H1 (cell line): ENCODE measurements around the gene ATP5ME. TPM values are rescaled to one million over a fixed set of nuclear protein-coding genes. Genes with fewer than 3 reads are reported as not detected.
A peak's percentile ranks its signal among the peaks of the same experiment; 100 is the strongest.

Experiments used
- CTCF ChIA-PET: fragments of 300-600 bp; sonication (Branson Sonifier 250); formaldehyde crosslinking; loops from one replicate; lab custom pipeline; 2021; ENCODE audit not compliant: partially characterized antibody; lab: Charles Lee
- POLR2A ChIA-PET: fragments of 300-600 bp; sonication (Branson Sonifier 250); formaldehyde crosslinking; loops from one replicate; lab custom pipeline; 2021; ENCODE audit warnings: inconsistent platforms; ENCODE audit not compliant: partially characterized antibody; lab: Charles Lee
- DNase-seq, 2 experiments: peaks; one replicate each; pipeline versions ENCODE4 v3.0.0 to v3.0.0-alpha.2; 2010 to 2022; ENCODE audit warnings: low spot score in 2 of 2, low read depth in 1 of 2, mixed read lengths in 1 of 2
- FAIRE-seq: peaks from 2 replicates; lab custom pipeline; 2011; peaks lifted over from hg19 to GRCh38; lab: Jason Lieb, UNC
- H2AFZ ChIP-seq: 2 replicates; pipeline ENCODE4 v1.8.1; 2012; ENCODE audit warnings: low read length, inconsistent platforms
- H2AK5ac ChIP-seq: 2 replicates; pipeline ENCODE4 v1.6.1; 2013; ENCODE audit warnings: low read depth, low read length
- H2BK120ac ChIP-seq: replicated peaks from 2 replicates; pipeline ENCODE3; 2013; ENCODE audit warnings: low read depth, low read length, inconsistent platforms
- H2BK12ac ChIP-seq: 2 replicates; pipeline ENCODE4 v1.6.1; 2013; ENCODE audit warnings: low read depth, low read length
- H2BK15ac ChIP-seq: 2 replicates; pipeline ENCODE4 v1.6.1; 2013; ENCODE audit warnings: low read length
- H2BK20ac ChIP-seq: 2 replicates; pipeline ENCODE4 v1.6.1; 2013; ENCODE audit warnings: low read length
- H2BK5ac ChIP-seq: 2 replicates; pipeline ENCODE4 v1.6.1; 2013; ENCODE audit warnings: low read depth, low read length
- H3K14ac ChIP-seq: 2 replicates; pipeline ENCODE4 v1.6.1; 2013; ENCODE audit warnings: inconsistent platforms; ENCODE audit not compliant: insufficient read length
- H3K18ac ChIP-seq: 2 replicates; pipeline ENCODE4 v1.6.1; 2013; ENCODE audit warnings: low read length; ENCODE audit errors: extremely low read depth
- H3K23ac ChIP-seq: 2 replicates; pipeline ENCODE4 v1.6.1; 2013; ENCODE audit warnings: inconsistent platforms; ENCODE audit not compliant: insufficient read length
- H3K23me2 ChIP-seq: 2 replicates; pipeline ENCODE4 v1.6.1; 2013; ENCODE audit warnings: low read depth, low read length
- H3K27ac ChIP-seq: 2 replicates; pipeline ENCODE4 v1.6.1; 2011; ENCODE audit warnings: low read depth, low read length, inconsistent platforms
- H3K27me3 ChIP-seq, 4 experiments: replicated peaks in 1 of 4; 1 replicate in 1 of 4; 2 replicates in 3 of 4; pipeline versions ENCODE4 v1.6.1 to v1.8.1; 2011 to 2013; ENCODE audit warnings: low read length in 3 of 4, mild to moderate bottlenecking in 3 of 4, inconsistent platforms in 2 of 4, mixed read lengths in 2 of 4, moderate library complexity in 1 of 4; ENCODE audit not compliant: control insufficient read depth in 3 of 4, insufficient read depth in 3 of 4; ENCODE audit errors: extremely low read depth in 1 of 4
- H3K36me3 ChIP-seq, 4 experiments: 2 replicates each; pipeline versions ENCODE4 v1.6.1 to v1.8.1; 2011 to 2013; ENCODE audit warnings: mild to moderate bottlenecking in 4 of 4, low read length in 3 of 4, moderate library complexity in 2 of 4, control low read depth in 1 of 4, inconsistent platforms in 1 of 4; ENCODE audit not compliant: insufficient read depth in 4 of 4, control insufficient read depth in 2 of 4
- H3K4ac ChIP-seq: replicated peaks from 2 replicates; pipeline ENCODE3; 2013; ENCODE audit warnings: low read length, low read depth, mixed read lengths, inconsistent platforms; ENCODE audit not compliant: insufficient read length
- H3K4me1 ChIP-seq, 4 experiments: replicated peaks in 1 of 4; 1 replicate in 1 of 4; 2 replicates in 3 of 4; pipeline versions ENCODE4 v1.6.1 to v1.8.1; 2011 to 2013; ENCODE audit warnings: low read length in 3 of 4, inconsistent platforms in 2 of 4, mixed read lengths in 1 of 4; ENCODE audit not compliant: insufficient read depth in 4 of 4, control insufficient read depth in 3 of 4
- H3K4me2 ChIP-seq, 2 experiments: 2 replicates each; pipeline versions ENCODE4 v1.6.1 to v1.8.1; 2011 to 2013; ENCODE audit warnings: low read depth in 2 of 2, low read length in 2 of 2, control low read depth in 1 of 2, inconsistent platforms in 1 of 2, mild to moderate bottlenecking in 1 of 2; ENCODE audit not compliant: insufficient read depth in 1 of 2
- H3K4me3 ChIP-seq, 4 experiments: fragments of 200-600, 300-600 bp in 1 of 4; sonication (generic), shearing (Covaris generic), sonication (Bioruptor Twin) in 1 of 4; 2 replicates each; pipeline versions ENCODE4 v1.5.1 to v1.8.1; 2011 to 2016; ENCODE audit warnings: low read length in 4 of 4, low read depth in 3 of 4, control low read depth in 2 of 4, inconsistent platforms in 2 of 4, mild to moderate bottlenecking in 2 of 4, mixed read lengths in 1 of 4, moderate library complexity in 1 of 4; ENCODE audit not compliant: insufficient read depth in 2 of 4; ENCODE audit errors: extremely low read depth in 1 of 4
- H3K56ac ChIP-seq: replicated peaks from 2 replicates; pipeline ENCODE3; 2013; ENCODE audit warnings: low read depth, mild to moderate bottlenecking, mixed read lengths, low read length, inconsistent platforms; ENCODE audit not compliant: insufficient read length
- H3K79me1 ChIP-seq: 2 replicates; pipeline ENCODE4 v1.6.1; 2013; ENCODE audit warnings: low read depth, low read length, control low read depth
- H3K79me2 ChIP-seq, 2 experiments: 2 replicates each; pipeline versions ENCODE4 v1.6.1 to v1.8.1; 2012 to 2013; ENCODE audit warnings: low read length in 2 of 2, mild to moderate bottlenecking in 2 of 2, inconsistent platforms in 1 of 2; ENCODE audit not compliant: insufficient read depth in 2 of 2, control insufficient read depth in 1 of 2
- H3K9ac ChIP-seq, 4 experiments: replicated peaks in 1 of 4; 1 replicate in 1 of 4; 2 replicates in 3 of 4; pipeline versions ENCODE4 v1.6.1 to v1.8.1; 2011 to 2013; ENCODE audit warnings: low read depth in 3 of 4, low read length in 3 of 4, control low read depth in 2 of 4, mild to moderate bottlenecking in 2 of 4, moderate library complexity in 2 of 4, inconsistent platforms in 1 of 4; ENCODE audit errors: extremely low read depth in 1 of 4
- H3K9me3 ChIP-seq, 2 experiments: 2 replicates each; pipeline versions ENCODE4 v1.6.1 to v1.8.1; 2012 to 2013; ENCODE audit warnings: mild to moderate bottlenecking in 2 of 2, moderate library complexity in 2 of 2, control low read depth in 1 of 2, inconsistent platforms in 1 of 2, low read depth in 1 of 2, low read length in 1 of 2, mixed read lengths in 1 of 2; ENCODE audit not compliant: insufficient read depth in 2 of 2
- H4K20me1 ChIP-seq, 2 experiments: replicated peaks in 1 of 2; 2 replicates each; pipeline versions ENCODE3 to v1.8.1; 2011 to 2013; ENCODE audit warnings: inconsistent platforms in 2 of 2, low read length in 2 of 2, mild to moderate bottlenecking in 1 of 2; ENCODE audit not compliant: insufficient read depth in 2 of 2, control insufficient read depth in 1 of 2
- H4K5ac ChIP-seq: 2 replicates; pipeline ENCODE4 v1.6.1; 2013; ENCODE audit warnings: low read length, low read depth, mixed read lengths, inconsistent platforms; ENCODE audit not compliant: insufficient read length
- H4K8ac ChIP-seq: 2 replicates; pipeline ENCODE4 v1.8.0; 2013; ENCODE audit warnings: mild to moderate bottlenecking, moderate library complexity, low read length, inconsistent platforms; ENCODE audit not compliant: insufficient read depth; ENCODE audit errors: extremely low read depth
- H4K91ac ChIP-seq: replicated peaks from 2 replicates; pipeline ENCODE3; 2013; ENCODE audit warnings: low read length, mixed read lengths, inconsistent platforms; ENCODE audit not compliant: insufficient read length
- CBX5 ChIP-seq: fragments of 300-800, 300-1000 bp; sonication (generic); IDR thresholded peaks from 2 replicates; pipeline ENCODE4 v1.7.1; 2016; ENCODE audit warnings: antibody characterized with exemption, low read length, low read depth
- CHD1 ChIP-seq: IDR thresholded peaks from 2 replicates; pipeline ENCODE4 v1.6.1; 2012; ENCODE audit warnings: low read depth, low read length, improper control_type of control experiment
- CREB1 ChIP-seq: IDR thresholded peaks from 2 replicates; pipeline ENCODE4 v1.6.1; 2012; ENCODE audit warnings: inconsistent platforms
- FOSL1 ChIP-seq: IDR thresholded peaks from 2 replicates; pipeline ENCODE4 v1.6.1; 2011; ENCODE audit warnings: mild to moderate bottlenecking, low read depth, low read length, moderate library complexity; ENCODE audit not compliant: insufficient read depth
- HDAC2 ChIP-seq, 2 experiments: fragments of 300-600 bp in 1 of 2; sonication (generic) in 1 of 2; IDR thresholded peaks; 2 replicates each; pipeline ENCODE4 v1.6.1; 2011 to 2012; ENCODE audit warnings: low read depth in 2 of 2, low read length in 2 of 2, mild to moderate bottlenecking in 2 of 2, moderate library complexity in 2 of 2, borderline replicate concordance in 1 of 2, inconsistent platforms in 1 of 2
- KDM4A ChIP-seq: IDR thresholded peaks from one replicate; pipeline ENCODE4 v1.7.1; 2012; ENCODE audit warnings: low read depth, mild to moderate bottlenecking, moderate library complexity, low read length, inconsistent platforms; ENCODE audit not compliant: severe bottlenecking
- MAFK ChIP-seq: IDR thresholded peaks from 2 replicates; pipeline ENCODE4 v1.6.1; 2012; ENCODE audit warnings: low read depth, mild to moderate bottlenecking, improper control_type of control experiment, low read length
- PHF8 ChIP-seq: fragments of 200-600 bp; sonication (generic); conservative IDR thresholded peaks from 2 replicates; pipeline ENCODE4 v1.7.1; 2012; ENCODE audit warnings: low read depth, mild to moderate bottlenecking, inconsistent platforms, low read length, moderate library complexity
- SAP30 ChIP-seq: fragments of 300-600 bp; sonication (generic); IDR thresholded peaks from 2 replicates; pipeline ENCODE4 v1.7.1; 2012; ENCODE audit warnings: low read length, moderate library complexity, mild to moderate bottlenecking, inconsistent platforms; ENCODE audit not compliant: insufficient read depth, insufficient replicate concordance
- SP4 ChIP-seq: IDR thresholded peaks from 2 replicates; pipeline ENCODE4 v1.6.1; 2012; ENCODE audit warnings: low read length, inconsistent platforms
- SUZ12 ChIP-seq: fragments of 200-600 bp; sonication (generic); IDR thresholded peaks from 2 replicates; pipeline ENCODE4 v1.6.1; 2012; ENCODE audit warnings: mild to moderate bottlenecking, inconsistent platforms, low read length, moderate library complexity, mixed read lengths
- TAF7 ChIP-seq: optimal IDR thresholded peaks from 2 replicates; pipeline ENCODE3; 2011; ENCODE audit warnings: low read depth, mild to moderate bottlenecking, inconsistent platforms, low read length, moderate library complexity, borderline replicate concordance
- TCF12 ChIP-seq: IDR thresholded peaks from 2 replicates; pipeline ENCODE4 v1.6.1; 2011; ENCODE audit warnings: low read depth, mild to moderate bottlenecking, low read length
- WGBS, 2 experiments: shearing (Covaris generic) in 1 of 2; methylation state at CpG; one replicate each; pipeline versions ENCODE4 v1.1.6 to v1.1.7; 2013 to 2015; ENCODE audit warnings: low lambda C conversion rate in 2 of 2, mixed read lengths in 2 of 2, inconsistent platforms in 1 of 2, low coverage in 1 of 2, missing lambda C conversion rate in 1 of 2; ENCODE audit not compliant: insufficient replicate concordance in 2 of 2, insufficient coverage in 1 of 2, insufficient read length in 1 of 2; ENCODE audit errors: extremely low coverage in 1 of 2, missing lambda C conversion rate in 1 of 2; 5-methylcytosine and 5-hydroxymethylcytosine counted together
- polyA plus RNA-seq, 7 experiments: library from polyadenylated mRNA; depleted of rRNA in 3 of 7; stranded (reverse) in 5 of 7; unstranded in 2 of 7; fragments of >200 nt in 5 of 7; fragments of 200-250 nt in 2 of 7; gene quantifications; 1 replicate in 5 of 7; 2 replicates in 1 of 7; 4 replicates in 1 of 7; pipeline versions ENCODE4 v1.2.1 to v1.2.3, GENCODE V29; 2011 to 2013; ENCODE audit warnings: missing spikeins in 2 of 7, mixed read lengths in 2 of 7
- total RNA-seq: library from RNA; stranded (reverse); fragmentation: NEBNext Ultra II Directional; extraction: Animal tissue kit (Norgen Biotek cat#: 25700); gene quantifications from 2 replicates; pipeline ENCODE4 v1.2.1, GENCODE V29; 2021

The ATP5ME gene
- total and polyA plus RNA-seq, 2 of the 8 experiments (the other 6 are each of a cell fraction or from before 2014, with no cell fraction given): 375 to 450 TPM

DNA sequence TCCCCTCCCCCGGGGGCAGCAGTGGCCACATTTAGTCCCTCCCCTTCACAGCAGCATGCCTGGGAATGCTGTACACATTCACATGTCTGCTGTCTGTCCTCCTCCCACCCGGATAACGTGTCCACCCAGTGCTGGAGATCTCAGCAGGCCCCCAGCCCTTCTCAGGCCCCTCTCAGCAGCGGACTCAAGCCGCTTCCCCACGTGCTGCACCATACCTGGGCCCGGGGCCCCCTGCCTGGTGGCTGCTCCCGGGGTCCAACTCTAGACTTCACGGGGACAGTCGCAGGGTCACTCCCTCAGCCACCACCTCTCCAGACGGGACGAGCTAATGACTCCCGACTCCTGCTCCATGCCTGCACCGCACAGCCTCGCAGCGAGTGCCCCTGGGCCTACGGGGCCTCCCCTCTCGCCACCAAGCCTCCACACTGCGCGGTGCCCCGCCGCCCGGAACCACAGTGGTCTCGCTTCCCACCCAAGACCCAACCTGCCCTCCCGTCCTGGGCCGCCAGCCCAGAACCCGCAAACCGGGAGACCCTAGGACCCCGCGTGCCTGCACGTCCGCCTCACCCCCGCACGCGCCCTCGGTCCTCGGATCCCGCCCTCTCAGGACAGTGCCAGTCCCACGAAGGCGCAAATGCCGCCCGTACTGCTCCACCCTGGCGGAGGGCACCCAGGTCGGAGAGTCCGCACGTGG, 30.3 kb upstream of the ATP5ME start:
- CTCF ChIA-PET: no interaction called here
- peaks cover 8 to 13% of the 10 kb centered on the region in 2 experiments for H4K20me1 ChIP-seq
- POLR2A ChIA-PET: no interaction called here
- H3K4ac ChIP-seq: no peak overlapping the region
- no peak overlapping the region for H3K27ac ChIP-seq
- DNase-seq (no peak), FAIRE-seq (no peak)
- H3K56ac ChIP-seq: no peak overlapping the region
- H3K9ac ChIP-seq: no peak overlapping the region
- H3K36me3 ChIP-seq: peaks cover 0 to 2% (median 0%) of the 10 kb centered on the region in 4 experiments; a peak in 1 of 8 replicates
- H2BK5ac ChIP-seq: no peak overlapping the region
- H2AFZ ChIP-seq: no peak overlapping the region
- no peak overlapping the region for H4K5ac ChIP-seq
- no peak overlapping the region for H3K23ac ChIP-seq
- H3K4me1 ChIP-seq: peaks cover 0 to 8% (median 5%) of the 10 kb centered on the region in 4 experiments; a peak in 5 of 7 replicates
- H3K79me2 ChIP-seq: peaks cover 5 to 27% of the 10 kb centered on the region in 2 experiments
- no peak overlapping the region for H3K14ac ChIP-seq
- no peak overlapping the region for H2BK15ac ChIP-seq
- no peak overlapping the region for H3K4me3 ChIP-seq
- H3K4me2 ChIP-seq: peak overlapping the region in 1 of 2 experiments; percentile 17; a peak in 2 of 4 replicates
- H4K91ac ChIP-seq: no peak overlapping the region
- peaks cover 12% of the 10 kb centered on the region; the same call in 1 of the 2 replicates for H3K23me2 ChIP-seq
- WGBS, 2 experiments: 93% methylated on average over 38 of the region's 46 CpGs; no CpG with 5 or more reads in 1 of the 2 experiments
- no peak overlapping the region for H2BK120ac ChIP-seq
- no peak overlapping the region for H2BK20ac ChIP-seq
- H4K8ac ChIP-seq: no peak overlapping the region
- no peaks in the 10 kb centered on the region for H3K9me3 ChIP-seq
- H2AK5ac ChIP-seq: no peak overlapping the region
- no peak overlapping the region for H3K18ac ChIP-seq
- H3K27me3 ChIP-seq: peaks cover 0 to 5% (median 3%) of the 10 kb centered on the region in 4 experiments; a peak in 3 of 7 replicates
- peak overlapping the region; percentile 60; the same call in 1 of the 2 replicates for H2BK12ac ChIP-seq
- peaks cover 11% of the 10 kb centered on the region for H3K79me1 ChIP-seq
- TF ChIP-seq TCF12 (no peak), MAFK (no peak), CREB1 (no peak), SAP30 (no peak), CHD1 (no peak), CBX5 (no peak), FOSL1 (no peak), TAF7 (no peak), SP4 (no peak), PHF8 (no peak), KDM4A (no peak), SUZ12 (no peak), HDAC2 (IDR thresholded peaks at IDR 0.05; ENCODE audit: borderline replicate concordance in 1 of 2, low read depth in 2 of 2, low read length in 2 of 2) (no peak)
